ENCODE measurements around the gene TSPEAR.
"Not testable (repeated sequence)": the region's sequence is repeated elsewhere in the genome, so short reads cannot be mapped to it uniquely, and the experiment has no call there.

TSPEAR gene

DNA sequence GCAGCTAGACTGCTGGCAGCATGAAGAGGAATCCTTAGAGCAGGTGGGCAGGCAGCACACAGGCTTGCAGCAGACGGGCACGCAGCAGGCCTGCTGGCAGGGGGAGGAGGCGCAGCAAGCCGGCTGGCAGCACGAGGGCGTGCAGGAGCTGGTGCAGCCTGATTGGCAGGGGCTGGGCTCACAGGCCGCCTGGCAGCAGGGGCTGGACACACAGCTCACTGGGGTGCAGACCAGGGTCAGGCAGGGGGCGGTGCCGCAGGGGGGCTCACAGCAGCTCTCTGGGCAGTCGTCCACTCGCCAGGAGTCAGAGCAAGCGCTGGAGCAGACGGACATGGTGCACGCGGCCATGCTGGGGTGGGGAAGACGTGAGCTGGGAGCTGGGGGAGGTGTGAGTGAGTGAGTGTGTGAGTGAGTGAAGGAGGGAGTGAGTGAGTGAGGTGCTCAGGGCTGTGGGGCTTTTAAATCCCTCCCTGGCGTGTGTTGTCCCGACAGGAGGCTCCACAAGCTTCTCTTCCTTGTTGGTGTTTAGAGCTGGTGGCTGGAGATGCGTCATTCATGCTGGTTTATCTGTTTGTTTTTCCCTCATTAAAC is 131.0 kb downstream of the TSPEAR start, which contains the start of gene KRTAP10-5:
TSS of gene KRTAP10-5 (minus strand) at position 374 of the 591 bp plus-strand sequence. CDS start at position 348, 26 bp downstream.
- not testable (repeated sequence) for DNase-seq

DNA sequence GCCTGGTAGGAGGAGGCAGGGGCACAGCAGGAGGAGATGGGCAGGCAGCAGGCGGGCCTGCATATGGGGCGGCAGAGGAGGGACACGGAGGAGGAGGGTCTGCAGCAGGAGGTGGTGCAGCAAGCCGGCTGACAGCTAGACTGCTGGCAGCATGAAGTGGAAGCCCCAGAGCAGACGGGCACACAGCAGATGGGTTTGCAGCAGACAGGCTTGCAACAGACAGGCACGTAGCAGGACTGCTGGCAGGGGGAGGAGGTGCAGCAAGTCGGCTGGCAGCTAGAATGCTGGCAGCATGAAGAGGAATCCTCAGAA is 131.6 kb downstream of the TSPEAR start:
- no peak for DNase-seq

DNA sequence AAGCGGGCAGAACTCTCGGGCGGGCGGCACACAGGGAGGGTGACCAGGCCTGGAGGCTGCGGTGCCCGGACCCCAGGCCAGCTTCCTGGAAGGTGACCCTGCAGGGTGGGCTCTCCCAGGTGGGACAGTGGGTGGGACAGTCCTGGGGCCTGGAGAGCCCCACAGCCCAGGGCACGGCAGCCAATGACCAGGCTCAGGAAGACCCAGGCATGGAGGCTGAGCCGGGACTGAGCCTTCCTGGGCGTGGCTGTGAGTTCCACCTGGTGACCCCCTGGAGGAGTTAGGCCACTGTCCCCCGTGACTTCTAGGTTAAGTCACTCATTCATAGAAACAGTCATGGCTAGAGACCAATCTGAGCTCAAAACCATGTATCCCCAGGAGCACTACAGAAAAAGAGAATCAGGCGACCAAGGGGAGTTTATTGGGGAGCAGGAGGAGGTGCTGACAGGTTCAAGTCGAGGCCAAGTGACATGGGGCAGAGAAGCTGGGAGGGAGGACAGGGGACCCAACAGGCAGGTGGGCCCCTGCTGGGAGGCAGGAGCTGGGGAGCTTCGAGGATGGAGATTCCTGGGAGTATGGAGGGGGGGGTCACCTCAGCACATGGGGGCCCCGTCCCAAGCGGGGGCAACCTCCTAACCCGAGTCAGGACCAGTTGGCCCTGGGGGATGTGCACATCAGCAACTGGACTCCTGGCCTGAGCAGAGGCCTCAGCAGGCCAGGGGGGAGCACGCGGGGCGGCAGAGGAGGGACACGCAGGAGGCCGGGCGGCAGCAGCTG is 132.1 kb downstream of the TSPEAR start:
- DNase-seq = no peak

DNA sequence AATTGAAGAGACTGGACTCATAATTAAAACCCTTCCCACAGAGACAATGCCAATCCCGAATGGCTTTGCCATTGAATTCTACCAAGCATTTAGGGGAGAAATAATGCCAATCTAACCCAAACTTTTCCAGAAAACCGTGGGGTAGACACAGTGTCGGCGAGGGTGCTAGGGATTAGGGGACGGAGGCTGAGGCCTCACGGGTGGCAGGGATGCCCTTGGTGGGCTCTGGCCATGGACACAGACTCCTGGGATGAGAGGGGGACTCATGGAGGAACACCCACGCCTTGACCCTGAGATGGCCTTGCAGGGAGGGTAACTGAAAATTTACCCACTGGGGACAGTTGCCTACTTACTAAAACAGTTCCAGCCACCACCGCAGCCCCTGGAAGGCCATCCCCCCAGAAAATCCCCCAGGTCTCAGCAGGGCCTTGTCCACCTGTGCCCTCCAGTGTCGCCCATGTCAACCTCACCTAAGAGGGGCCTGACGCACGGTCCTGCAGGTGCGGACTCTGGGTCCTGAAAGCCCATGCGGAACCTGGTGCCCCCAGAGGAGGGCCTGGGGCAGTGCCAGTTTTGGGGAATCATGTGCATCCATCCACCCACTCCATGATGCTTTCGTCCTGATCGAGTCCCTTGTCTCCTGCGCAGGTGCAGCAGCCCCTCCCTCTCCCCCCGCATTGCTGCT is 132.9 kb downstream of the TSPEAR start:
- DNase-seq = no peak

DNA sequence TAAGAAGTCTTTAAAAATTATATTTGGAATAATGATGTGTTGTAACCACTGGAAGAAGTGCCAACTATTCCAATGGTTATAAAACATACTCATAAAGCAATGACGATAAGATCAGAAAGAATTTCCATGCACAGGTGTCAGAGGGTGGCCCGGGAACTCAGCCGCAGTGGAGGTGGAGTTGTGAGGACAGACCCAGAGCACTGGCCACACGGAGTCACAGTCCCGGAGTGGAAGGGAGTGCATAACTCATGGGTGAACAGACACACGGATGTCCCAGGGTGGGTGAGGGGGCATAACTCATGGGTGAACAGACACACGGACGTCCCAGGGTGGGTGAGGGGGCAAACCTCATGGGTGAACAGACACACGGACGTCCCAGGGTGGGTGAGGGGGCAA is 135.3 kb downstream of the TSPEAR start:
- no peak for DNase-seq

DNA sequence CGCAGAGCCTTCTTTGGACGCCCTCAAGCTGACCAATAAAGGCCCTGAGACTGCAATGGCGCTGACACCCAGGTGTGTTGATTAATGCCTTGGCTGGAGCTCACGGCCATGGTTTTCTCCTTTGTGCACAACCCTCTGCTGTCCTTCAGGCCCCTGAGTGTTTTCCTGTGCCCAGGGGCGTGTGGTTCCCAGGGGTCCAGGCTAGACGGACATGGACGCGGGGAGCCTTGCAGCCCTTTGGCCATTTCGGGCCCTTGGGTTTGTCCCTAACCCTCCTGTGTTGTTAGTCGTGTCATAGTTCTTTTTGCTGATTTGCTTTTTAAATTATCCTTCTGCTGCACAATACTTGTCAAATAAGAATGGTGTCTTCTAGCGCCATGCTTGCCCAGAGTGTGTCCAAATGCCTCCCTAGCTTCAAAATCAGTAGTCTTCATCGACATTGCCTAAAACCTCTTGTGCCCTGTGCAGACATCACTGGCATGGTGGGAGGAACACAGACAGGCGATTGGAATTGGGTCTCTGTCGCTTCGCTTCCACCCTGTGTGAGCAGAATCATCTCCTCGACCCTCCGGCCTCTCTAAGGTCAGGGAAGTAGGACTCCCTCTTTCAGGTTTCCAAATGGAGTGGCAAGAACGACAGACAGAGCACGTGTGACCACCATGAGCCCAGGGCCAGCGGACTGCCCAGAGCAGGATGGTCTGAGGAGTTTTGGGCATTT is 135.9 kb downstream of the TSPEAR start:
- no peak for DNase-seq

DNA sequence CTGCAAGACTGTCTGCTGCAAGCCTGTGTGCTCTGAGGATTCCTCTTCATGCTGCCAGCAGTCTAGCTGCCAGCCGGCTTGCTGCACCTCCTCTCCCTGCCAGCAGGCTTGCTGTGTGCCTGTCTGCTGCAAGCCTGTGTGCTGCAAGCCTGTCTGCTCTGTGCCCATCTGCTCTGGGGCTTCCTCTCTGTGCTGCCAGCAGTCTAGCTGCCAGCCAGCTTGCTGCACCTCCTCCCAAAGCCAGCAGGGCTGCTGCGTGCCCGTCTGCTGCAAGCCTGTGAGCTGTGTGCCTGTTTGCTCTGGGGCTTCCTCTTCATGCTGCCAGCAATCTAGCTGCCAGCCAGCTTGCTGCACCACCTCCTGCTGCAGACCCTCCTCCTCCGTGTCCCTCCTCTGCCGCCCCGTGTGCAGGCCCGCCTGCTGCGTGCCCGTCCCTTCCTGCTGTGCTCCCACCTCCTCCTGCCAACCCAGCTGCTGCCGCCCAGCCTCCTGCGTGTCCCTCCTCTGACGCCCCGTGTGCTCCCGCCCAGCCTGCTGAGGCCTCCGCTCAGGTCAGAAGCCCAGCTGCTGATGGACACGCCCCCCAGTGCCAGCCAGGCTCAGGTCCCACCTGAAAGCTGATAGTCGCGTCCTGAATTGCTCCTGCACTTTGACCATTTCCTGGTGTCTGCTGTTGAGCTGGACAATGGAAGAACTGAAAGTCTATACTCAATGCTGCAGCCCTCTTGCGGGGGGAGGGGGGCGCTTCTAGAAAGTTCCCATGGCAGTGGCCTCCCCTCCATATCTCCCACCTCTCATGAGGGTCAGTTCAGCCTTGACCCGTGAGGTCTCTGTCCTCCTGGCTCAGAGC is 136.7 kb downstream of the TSPEAR start:
- DNase-seq = peak; percentile 91

DNA sequence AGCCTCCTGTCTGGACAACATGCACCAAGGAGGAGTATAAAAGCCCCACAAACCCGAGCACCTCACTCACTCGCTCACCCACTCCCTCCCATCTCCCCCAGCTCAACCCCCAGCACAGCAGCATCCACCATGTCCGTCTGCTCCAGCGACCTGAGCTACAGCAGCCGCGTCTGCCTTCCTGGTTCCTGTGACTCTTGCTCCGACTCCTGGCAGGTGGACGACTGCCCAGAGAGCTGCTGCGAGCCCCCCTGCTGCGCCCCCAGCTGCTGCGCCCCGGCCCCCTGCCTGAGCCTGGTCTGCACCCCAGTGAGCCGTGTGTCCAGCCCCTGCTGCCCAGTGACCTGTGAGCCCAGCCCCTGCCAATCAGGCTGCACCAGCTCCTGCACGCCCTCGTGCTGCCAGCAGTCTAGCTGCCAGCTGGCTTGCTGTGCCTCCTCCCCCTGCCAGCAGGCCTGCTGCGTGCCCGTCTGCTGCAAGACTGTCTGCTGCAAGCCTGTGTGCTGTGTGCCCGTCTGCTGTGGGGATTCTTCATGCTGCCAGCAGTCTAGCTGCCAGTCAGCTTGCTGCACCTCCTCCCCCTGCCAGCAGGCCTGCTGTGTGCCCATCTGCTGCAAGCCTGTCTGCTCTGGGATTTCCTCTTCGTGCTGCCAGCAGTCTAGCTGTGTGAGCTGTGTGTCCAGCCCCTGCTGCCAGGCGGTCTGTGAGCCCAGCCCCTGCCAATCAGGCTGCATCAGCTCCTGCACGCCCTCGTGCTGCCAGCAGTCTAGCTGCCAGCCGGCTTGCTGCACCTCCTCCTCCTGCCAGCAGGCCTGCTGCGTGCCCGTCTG is 137.5 kb downstream of the TSPEAR start, which contains the start of gene KRTAP10-4:
TSS of gene KRTAP10-4 (plus strand) at position 100 of the 827 bp plus-strand sequence. CDS start at position 130, 30 bp downstream.
- peak; percentile 77 for DNase-seq

DNA sequence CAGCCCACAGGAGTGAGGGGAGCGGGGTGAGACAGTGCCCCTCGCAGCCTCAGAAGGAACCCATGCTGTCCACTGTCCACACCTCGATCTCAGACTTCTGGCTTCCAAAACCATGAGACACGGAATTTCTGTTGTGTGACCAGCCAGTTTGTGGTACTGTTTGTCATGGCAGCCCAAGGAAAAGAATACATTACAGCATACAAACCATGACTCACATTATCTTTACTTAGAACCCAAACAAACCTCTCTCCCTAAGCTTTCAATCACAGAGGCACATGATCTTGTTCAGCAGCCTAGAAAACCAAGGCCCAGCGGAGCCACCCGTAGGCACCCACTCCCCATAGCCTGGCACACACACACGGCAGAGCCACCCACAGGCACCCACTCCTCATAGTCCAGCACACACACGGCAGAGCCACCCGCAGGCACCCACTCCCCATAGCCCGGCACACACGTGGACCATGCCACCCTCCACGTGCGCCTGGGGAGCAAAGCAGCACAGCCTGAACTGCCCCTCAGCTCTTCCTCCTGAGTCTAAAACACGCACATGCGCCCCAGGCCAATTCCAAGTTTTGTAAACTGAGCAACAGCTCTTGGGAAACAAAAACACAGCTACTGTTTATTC is 138.3 kb downstream of the TSPEAR start:
- DNase-seq = no peak

DNA sequence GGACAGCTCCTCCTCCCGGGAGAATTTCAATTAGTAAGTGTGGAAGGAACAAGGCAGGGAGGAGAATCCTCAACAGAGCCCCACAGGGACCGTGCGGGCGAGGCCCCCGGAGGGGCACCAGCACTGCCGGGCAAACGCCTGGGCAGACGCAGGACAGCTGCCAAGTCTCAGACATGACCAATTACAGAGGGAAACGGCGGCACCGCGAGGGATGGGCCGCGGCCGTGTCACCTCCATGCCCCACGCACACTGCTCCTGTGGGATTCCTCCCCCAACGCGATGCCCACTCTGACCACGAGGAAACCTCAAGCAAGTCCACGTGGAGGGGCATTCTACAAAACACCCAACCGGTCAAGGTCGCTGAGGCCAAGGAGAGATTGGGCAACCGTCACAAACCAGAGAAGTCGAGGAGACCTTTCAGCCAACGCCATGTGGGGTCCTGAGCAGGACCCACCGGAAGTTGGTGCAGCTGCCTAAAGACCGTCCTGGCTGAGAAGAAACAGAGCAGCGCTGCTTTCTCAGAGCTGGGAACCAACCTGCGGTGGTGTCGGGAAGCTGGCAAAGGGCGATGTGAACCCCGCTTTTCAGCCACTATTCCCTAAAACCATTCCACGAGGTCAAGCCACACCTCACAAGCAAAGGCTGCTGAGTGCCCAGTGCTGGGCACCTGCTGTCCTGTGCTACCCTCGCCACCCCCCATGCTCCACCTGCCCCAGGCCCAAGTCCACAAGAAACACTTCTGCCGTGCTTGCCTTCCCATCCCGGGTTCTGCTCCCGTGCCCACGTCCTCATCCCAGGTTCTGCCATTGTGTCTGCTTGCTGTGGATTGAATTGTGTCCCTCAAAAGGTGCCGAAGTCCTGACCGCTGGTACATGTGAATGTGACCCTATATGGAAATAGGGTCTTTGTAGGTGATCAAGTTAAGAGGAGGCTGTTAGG is 139.3 kb downstream of the TSPEAR start:
- DNase-seq = no peak

DNA sequence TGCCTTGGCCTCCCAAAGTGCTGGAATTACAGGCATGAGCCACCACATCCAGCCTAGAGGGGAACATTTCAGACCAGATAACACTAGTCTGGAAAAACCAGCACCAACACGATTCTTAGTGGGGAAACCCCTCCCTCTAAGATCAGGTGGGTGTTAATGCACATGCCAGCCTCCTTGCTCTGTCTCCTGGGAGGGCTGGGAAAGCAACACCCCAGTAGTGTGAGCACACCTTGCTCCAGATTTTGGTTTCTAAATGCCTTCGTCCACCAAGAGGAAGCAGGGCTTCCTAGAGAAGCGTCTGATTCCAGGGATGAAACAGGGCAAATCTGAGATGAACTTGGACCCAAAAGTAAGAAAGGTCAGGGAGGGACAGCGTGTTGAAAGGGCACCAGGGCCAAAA is 140.1 kb downstream of the TSPEAR start:
- no peak for DNase-seq

DNA sequence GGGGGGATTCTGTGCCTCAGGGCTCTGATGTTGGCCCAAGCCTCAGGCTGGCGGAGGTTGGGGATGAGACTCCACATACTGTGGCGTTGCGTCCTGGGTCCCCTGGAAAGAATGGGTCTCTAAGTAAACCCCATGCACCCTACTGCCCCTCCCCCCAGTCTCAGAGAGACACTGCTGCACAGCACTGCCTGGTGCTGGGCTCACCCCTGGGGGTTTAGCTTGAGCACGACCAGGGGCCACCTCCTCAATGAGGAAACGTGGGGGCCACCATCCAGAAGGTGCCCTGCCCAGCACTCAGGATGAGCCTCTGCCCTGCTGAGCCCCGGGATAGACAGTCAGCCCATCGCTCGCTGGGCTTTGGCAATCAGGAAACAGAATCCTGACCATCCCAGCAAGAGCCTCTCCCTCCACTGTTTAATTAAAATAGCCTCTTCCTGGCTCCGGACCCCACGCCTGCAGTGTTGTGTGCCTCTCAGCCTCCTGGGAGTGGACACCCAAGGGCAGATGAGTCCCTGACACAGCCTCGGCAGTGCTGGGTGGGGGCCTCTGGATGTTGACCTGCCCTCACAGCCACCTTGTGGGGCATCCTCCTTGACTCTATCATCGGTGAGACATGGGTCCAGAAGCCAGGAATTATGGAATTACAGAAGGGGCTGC is 141.4 kb downstream of the TSPEAR start:
- DNase-seq = no peak

DNA sequence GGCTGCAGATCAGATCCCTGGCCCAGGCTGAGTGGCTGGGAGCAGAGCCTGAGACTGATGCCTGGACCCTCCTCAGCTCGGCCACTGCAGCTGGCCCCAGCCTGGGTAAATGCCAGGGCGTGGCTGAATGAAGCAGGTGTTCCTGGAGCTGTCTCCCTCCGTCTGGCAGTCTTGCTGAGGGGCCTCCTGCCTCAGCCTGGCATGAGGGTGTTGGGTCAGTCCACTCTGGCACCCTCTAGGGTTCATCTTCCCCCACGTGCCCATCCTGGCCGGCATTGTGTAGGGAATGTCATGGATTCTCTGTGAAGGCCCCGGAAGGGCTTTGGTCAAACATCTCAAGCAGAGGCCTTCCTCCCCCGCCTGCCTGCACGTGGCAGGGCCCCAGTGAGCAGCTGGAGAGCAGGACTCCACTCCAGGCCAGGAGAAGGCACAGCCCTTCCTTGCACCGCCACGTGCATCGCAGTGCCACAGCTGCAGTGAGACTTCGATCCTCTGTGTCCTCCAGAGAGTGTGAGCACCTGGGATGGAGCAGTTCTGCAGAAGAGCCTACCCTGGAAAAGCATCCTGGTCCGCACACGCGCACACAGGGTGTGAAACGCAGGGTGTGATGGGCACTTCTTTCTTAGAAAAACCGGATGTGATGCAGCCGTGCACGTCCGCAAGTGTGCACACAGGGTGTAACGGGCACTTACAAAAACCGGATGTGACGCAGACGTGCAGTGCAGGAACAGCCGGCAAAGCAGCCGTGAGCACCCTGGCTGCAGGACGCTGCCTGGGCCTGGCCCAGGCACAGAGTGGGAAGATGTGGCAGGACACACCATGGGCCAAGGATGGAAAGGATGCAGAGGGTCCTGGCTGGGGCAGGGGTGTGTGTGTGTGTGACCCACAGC is 142.5 kb downstream of the TSPEAR start:
- no peak for DNase-seq

DNA sequence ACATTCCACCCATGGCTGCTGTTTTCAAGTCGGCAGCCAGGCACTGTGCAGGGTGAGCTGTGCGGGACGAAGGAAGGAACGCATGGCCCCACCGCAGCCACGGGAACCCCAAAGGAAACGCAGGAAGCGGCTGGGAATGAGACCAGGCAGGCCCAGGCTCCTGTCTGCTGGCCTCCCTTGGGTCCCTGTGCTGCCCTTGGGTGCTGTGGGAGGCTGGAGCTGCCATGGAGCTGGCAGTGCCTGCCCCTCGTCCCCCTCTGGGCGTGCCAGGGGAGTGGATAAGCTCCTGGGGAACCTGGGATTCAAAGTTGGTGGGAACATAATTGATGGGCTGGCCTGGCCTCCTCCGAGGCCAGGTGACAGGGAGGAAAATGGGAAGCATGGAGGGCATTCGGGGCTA is 143.1 kb downstream of the TSPEAR start:
- DNase-seq = no peak

DNA sequence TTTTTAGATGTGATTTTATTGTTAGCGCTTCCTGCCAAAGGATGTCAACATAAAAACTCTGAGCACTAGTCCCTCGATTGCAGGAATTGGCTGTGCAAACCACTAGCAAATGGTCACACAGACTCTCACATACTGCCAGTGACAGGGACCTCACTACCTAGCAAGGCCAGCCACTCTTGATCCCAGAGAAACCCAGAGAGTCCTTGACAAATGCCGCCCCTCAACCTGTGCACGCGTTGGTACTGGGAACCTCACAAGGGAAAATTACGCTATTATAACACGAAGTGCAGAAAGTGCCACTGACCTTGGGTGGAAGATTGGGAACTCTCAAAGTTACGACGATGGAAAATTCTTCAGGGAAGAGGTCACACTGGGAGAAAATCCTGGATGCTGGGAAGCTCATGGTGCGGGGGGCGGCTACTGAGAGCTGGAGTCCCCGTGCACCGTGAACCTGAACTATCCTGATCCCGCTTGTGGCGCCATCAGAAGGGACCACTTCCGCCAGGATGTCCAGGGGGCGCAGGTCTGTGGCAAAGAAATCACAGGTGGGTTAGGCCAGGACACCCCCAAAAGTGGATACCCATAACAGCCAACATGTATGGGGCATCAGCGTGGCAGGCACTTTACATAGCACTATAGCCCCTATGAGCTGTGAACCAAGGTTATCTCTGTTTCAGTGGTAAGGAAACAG is 143.7 kb downstream of the TSPEAR start:
- no peak for DNase-seq

DNA sequence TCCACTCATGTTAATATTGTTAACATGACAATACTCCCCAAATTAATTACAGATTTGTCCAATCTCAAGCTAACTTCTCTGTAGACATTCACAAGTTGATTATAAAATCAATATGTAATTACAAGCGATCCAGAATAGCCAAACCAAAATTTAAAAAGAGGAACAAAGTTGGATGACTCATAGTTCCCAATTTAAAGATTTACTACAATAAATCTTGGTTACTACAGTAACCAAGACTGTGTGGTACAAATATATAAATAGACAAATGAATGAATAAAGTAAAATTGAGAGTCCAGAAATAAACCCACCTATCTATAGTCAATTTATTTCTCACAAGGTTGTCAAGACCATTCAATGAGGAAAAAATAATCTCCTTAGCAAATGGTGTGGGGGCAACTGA is 145.0 kb downstream of the TSPEAR start:
- DNase-seq = no peak

DNA sequence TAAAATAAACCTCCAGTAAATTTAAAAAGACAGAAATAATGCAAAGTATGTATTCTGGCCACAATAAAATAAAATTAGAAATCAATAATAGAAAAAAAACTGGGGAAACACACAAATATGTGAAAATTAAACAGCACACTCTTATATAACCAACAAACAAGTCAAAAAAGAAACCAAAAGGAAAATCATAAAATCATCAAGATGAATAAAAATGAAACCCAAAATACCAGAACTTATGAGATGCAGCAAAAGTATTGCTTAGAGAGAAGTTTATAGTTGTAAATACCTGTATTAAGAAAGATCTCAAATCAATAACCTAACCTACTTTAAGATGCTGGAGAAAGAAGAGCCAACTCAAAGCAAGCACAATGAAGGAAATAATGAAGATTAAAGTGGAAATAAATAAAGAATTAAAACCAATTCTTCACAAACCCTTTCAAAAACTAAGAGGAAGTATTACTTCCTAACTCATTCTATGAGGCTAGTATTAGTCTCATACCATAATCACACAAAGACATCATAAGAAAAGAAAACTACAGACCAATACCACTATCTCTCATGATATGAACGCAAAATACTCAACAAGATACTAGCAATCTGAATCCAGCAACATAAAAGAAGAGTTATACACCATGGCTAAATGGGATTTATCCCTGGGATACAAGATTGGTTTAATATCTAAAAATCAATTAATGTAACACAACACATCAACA is 146.3 kb downstream of the TSPEAR start:
- DNase-seq = no peak
